Muscle layer of duodenum (tissue), 2 donors: ENCODE measurements around the gene GADL1.

Source experiments
- H3K27ac ChIP-seq: one replicate; pipeline ENCODE4 v1.7.0; 2013; ENCODE audit warnings: mild to moderate bottlenecking, low read length
- H3K27me3 ChIP-seq: one replicate; pipeline ENCODE4 v1.7.0; 2013; ENCODE audit warnings: low read depth, mild to moderate bottlenecking, control low read depth, low read length
- H3K36me3 ChIP-seq, 2 donors: one replicate each; pipeline ENCODE4 v1.7.0; 2013; ENCODE audit warnings: low read length in 2 of 2, control low read depth in 1 of 2, mild to moderate bottlenecking in 1 of 2; ENCODE audit not compliant: insufficient read depth in 2 of 2, control insufficient read depth in 1 of 2
- H3K4me1 ChIP-seq, 2 donors: one replicate each; pipeline ENCODE4 v1.7.0; 2013; ENCODE audit warnings: low read length in 2 of 2, mild to moderate bottlenecking in 2 of 2, control low read depth in 1 of 2, moderate library complexity in 1 of 2; ENCODE audit not compliant: insufficient read depth in 2 of 2, control insufficient read depth in 1 of 2
- H3K4me3 ChIP-seq, 2 donors: one replicate each; pipeline ENCODE4 v1.7.0; 2013; ENCODE audit warnings: low read length in 2 of 2, low read depth in 1 of 2, mild to moderate bottlenecking in 1 of 2
- H3K9me3 ChIP-seq, 2 donors: one replicate each; pipeline ENCODE4 v1.7.0; 2013; ENCODE audit warnings: low read length in 2 of 2, control low read depth in 1 of 2, mild to moderate bottlenecking in 1 of 2; ENCODE audit not compliant: control insufficient read depth in 1 of 2
- donor health status: healthy.

The GADL1 gene

GRCh38 chr3:30805695-30806094 is 88.8 kb downstream of the GADL1 start:
- H3K36me3 ChIP-seq: no peaks in the 10 kb centered on the region
- H3K27me3 ChIP-seq: no peaks in the 10 kb centered on the region
- H3K27ac ChIP-seq: no peak overlapping the region
- no peaks in the 10 kb centered on the region for H3K4me1 ChIP-seq
- no peaks in the 10 kb centered on the region for H3K9me3 ChIP-seq
- H3K4me3 ChIP-seq: no peak overlapping the region

GRCh38 chr3:30804984-30805383 is 89.5 kb downstream of the GADL1 start:
- H3K4me3 ChIP-seq: no peak overlapping the region
- H3K9me3 ChIP-seq: no peaks in the 10 kb centered on the region
- H3K4me1 ChIP-seq: no peaks in the 10 kb centered on the region
- no peaks in the 10 kb centered on the region for H3K27me3 ChIP-seq
- no peaks in the 10 kb centered on the region for H3K36me3 ChIP-seq
- H3K27ac ChIP-seq: no peak overlapping the region

- no peaks in the 10 kb centered on the region for H3K9me3 ChIP-seq
- H3K4me1 ChIP-seq: no peaks in the 10 kb centered on the region
- H3K27me3 ChIP-seq: no peaks in the 10 kb centered on the region
- no peaks in the 10 kb centered on the region for H3K36me3 ChIP-seq
- no peak overlapping the region for H3K27ac ChIP-seq
- H3K4me3 ChIP-seq: no peak overlapping the region
These were observed 99.3 kb downstream of the GADL1 start for GRCh38 chr3:30795176-30795575.

GRCh38 chr3:30793740-30794139 is 100.7 kb downstream of the GADL1 start:
- Histone ChIP-seq H3K4me1 (no peaks in the 10 kb centered on the region), H3K4me3 (no peak overlapping the region), H3K36me3 (no peaks in the 10 kb centered on the region), H3K9me3 (no peaks in the 10 kb centered on the region), H3K27me3 (no peaks in the 10 kb centered on the region), H3K27ac (no peak overlapping the region)

- H3K27ac ChIP-seq: no peak overlapping the region
- no peaks in the 10 kb centered on the region for H3K36me3 ChIP-seq
- no peaks in the 10 kb centered on the region for H3K9me3 ChIP-seq
- no peaks in the 10 kb centered on the region for H3K4me1 ChIP-seq
- H3K27me3 ChIP-seq: no peaks in the 10 kb centered on the region
- H3K4me3 ChIP-seq: no peak overlapping the region
These were observed 104.3 kb downstream of the GADL1 start for GRCh38 chr3:30790150-30790549.

- no peaks in the 10 kb centered on the region for H3K27me3 ChIP-seq
- H3K4me3 ChIP-seq: no peak overlapping the region
- H3K4me1 ChIP-seq: no peaks in the 10 kb centered on the region
These were observed 108.1 kb downstream of the GADL1 start for GRCh38 chr3:30786365-30786764.

GRCh38 chr3:30779686-30780287 is 114.7 kb downstream of the GADL1 start:
- Histone ChIP-seq H3K36me3 (no peaks in the 10 kb centered on the region), H3K27ac (no peak overlapping the region), H3K27me3 (no peaks in the 10 kb centered on the region), H3K9me3 (no peaks in the 10 kb centered on the region), H3K4me1 (no peaks in the 10 kb centered on the region), H3K4me3 (no peak overlapping the region)

More at GRCh38 chr3:30786365-30786764, 108.1 kb downstream of the GADL1 start:
- Histone ChIP-seq H3K36me3 (no peaks in the 10 kb centered on the region), H3K27ac (no peak overlapping the region), H3K9me3 (no peaks in the 10 kb centered on the region)

GRCh38 chr3:30778933-30779332 is 115.5 kb downstream of the GADL1 start:
- Histone ChIP-seq H3K27me3 (no peaks in the 10 kb centered on the region), H3K9me3 (no peaks in the 10 kb centered on the region), H3K4me1 (no peaks in the 10 kb centered on the region), H3K4me3 (no peak overlapping the region), H3K36me3 (no peaks in the 10 kb centered on the region), H3K27ac (no peak overlapping the region)

- Histone ChIP-seq H3K4me1 (no peaks in the 10 kb centered on the region), H3K27ac (no peak overlapping the region), H3K27me3 (no peaks in the 10 kb centered on the region), H3K4me3 (no peak overlapping the region), H3K9me3 (no peaks in the 10 kb centered on the region), H3K36me3 (no peaks in the 10 kb centered on the region)
These were observed 116.9 kb downstream of the GADL1 start for GRCh38 chr3:30777426-30778113.

GRCh38 chr3:30776186-30776815 is 118.2 kb downstream of the GADL1 start:
- Histone ChIP-seq H3K4me1 (no peaks in the 10 kb centered on the region), H3K9me3 (no peaks in the 10 kb centered on the region), H3K4me3 (no peak overlapping the region), H3K27me3 (no peaks in the 10 kb centered on the region), H3K36me3 (no peaks in the 10 kb centered on the region), H3K27ac (no peak overlapping the region)

- H3K4me1 ChIP-seq: no peaks in the 10 kb centered on the region
- H3K27ac ChIP-seq: no peak overlapping the region
- H3K4me3 ChIP-seq: no peak overlapping the region
These were observed 119.4 kb downstream of the GADL1 start for GRCh38 chr3:30775040-30775439.

More at GRCh38 chr3:30775040-30775439, 119.4 kb downstream of the GADL1 start:
- Histone ChIP-seq H3K9me3 (no peaks in the 10 kb centered on the region), H3K36me3 (no peaks in the 10 kb centered on the region), H3K27me3 (no peaks in the 10 kb centered on the region)
